ENCODE results near the gene MORF4L2. TPM values are rescaled to one million over a fixed set of nuclear protein-coding genes. Genes with fewer than 3 reads are reported as not detected.
A peak's percentile ranks its signal among the peaks of the same experiment; 100 is the strongest.

MORF4L2 gene
- total RNA-seq (81.8 and 103 TPM in 2 replicates), polyA plus RNA-seq (69.3 and 142 TPM in 2 replicates), polyA minus RNA-seq (35.6 and 37.7 TPM in 2 replicates)
- total RNA-seq (2013), result 91.6 TPM

GRCh38 chrX:103686199-103687072, at the start of gene MORF4L2:
Gene MORF4L2 (minus strand): TSS chrX:103686699. CDS start chrX:103677027, 9,672 bp downstream.
- DNase-seq, result no peak
- Histone ChIP-seq H3K27me3 (replicated peaks in 1 of 4; ENCODE audit: control extremely low read depth in 1 of 4, control insufficient read depth in 3 of 4, insufficient read depth in 4 of 4, low read length in 3 of 4) (no peaks in the 10 kb centered on the region), H3K9ac (ENCODE audit: low read length) (peak within 1 kb of the TSS; percentile 83), H3K27ac (ENCODE audit: low read length in 2 of 2) (peak within 1 kb of the TSS; percentile 97), H3K4me1 (ENCODE audit: control insufficient read depth in 2 of 2, insufficient read depth in 2 of 2, low read length in 2 of 2) (peaks cover 3 to 4% of the 10 kb centered on the region in 2 donors), H3K79me2 (ENCODE audit: control insufficient read depth, insufficient read depth, low read length) (peaks cover 8% of the 10 kb centered on the region), H2AFZ (ENCODE audit: insufficient read depth, low read depth, low read length, poor library complexity, severe bottlenecking) (peak within 1 kb of the TSS; percentile 65), H3K4me3 (ENCODE audit: control extremely low read depth in 1 of 5, extremely low read depth in 1 of 5, insufficient read depth in 1 of 5, low read depth in 2 of 5, low read length in 4 of 5) (peak within 1 kb of the TSS; percentile 79 to 95 (median 82)), H4K20me1 (ENCODE audit: control insufficient read depth, insufficient read depth, low read length, poor library complexity, severe bottlenecking) (no peaks in the 10 kb centered on the region), H3K36me3 (replicated peaks in 1 of 2; ENCODE audit: control extremely low read depth in 1 of 2, control insufficient read depth in 1 of 2, extremely low read depth in 1 of 2, insufficient read depth in 2 of 2, low read length in 1 of 2) (peaks cover 0 to 19% of the 10 kb centered on the region in 2 experiments), H3K9me3 (ENCODE audit: control extremely low read depth in 1 of 3, control insufficient read depth in 2 of 3, insufficient read depth in 1 of 3, low read length in 2 of 3) (no peaks in the 10 kb centered on the region), H3K4me2 (replicated peaks; ENCODE audit: low read depth, low read length, poor library complexity, severe bottlenecking) (peak within 1 kb of the TSS; percentile 69)
- H3K4me1 Mint-ChIP-seq, result peaks cover 7% of the 10 kb centered on the region
- 0% methylated on average over 19 of the region's 37 CpGs for WGBS (ENCODE audit: insufficient coverage)
- no peak for TF ChIP-seq CTCF (IDR thresholded peaks at IDR 0.05)
- no peak for TF ChIP-seq EZH2 (IDR thresholded peaks at IDR 0.05; ENCODE audit: borderline replicate concordance, insufficient read depth, low read depth, low read length, poor library complexity, severe bottlenecking)
- H3K27ac Mint-ChIP-seq, result peak within 1 kb of the TSS; percentile 50
- peak within 1 kb of the TSS; percentile 67 for H3K4me3 Mint-ChIP-seq
- H3K27me3 Mint-ChIP-seq, result no peaks in the 10 kb centered on the region
- ATAC-seq (ENCODE audit: low read depth), result peak; percentile 80
- no peaks in the 10 kb centered on the region for H3K9me3 Mint-ChIP-seq (ENCODE audit: insufficient read depth)
- CTCF ChIA-PET, result interaction anchor here (0.8 kb wide), 1 partner anchor 153 kb away, joined by 3 read pairs; no protein-coding TSS in a partner anchor
- intact Hi-C loops (cut with micrococcal nuclease), result loop anchor here (1.0 to 10.0 kb wide), 6 partner anchors 57 to 469 kb away; partner anchors contain the start of genes BEX4, RAB9B and ZCCHC18
- POLR2A ChIA-PET, result interaction anchor here (0.7 to 1.0 kb wide), 3 partner anchors 56 to 91 kb away, joined by 3 to 8 read pairs (median 7); no protein-coding TSS in a partner anchor
